ENCODE measurements around the gene BBS12. TPM values are rescaled to one million over a fixed set of nuclear protein-coding genes. Genes with fewer than 3 reads are reported as not detected.

BBS12 gene
- total RNA-seq, 2 donors from 2014 or later = 1.4 to 3.0 TPM

DNA sequence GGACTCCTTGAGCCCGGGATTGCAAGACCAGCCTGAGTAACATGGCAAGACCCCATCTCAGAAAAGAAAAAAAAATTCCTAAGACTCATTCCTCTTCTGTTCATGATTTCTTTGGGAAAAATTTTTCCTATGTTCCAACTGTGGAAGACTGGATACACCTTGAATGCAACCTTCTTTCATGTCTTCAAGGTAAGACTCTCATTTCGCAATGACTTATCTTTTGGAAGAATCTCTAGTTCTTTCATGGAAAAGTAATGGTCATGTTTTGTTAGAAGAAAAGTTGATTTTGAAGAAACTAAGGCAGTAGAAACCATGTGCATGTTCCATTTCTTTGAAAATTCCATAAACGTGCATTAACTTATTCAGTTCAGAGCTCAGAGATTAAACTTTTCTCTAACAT, 26.0 kb upstream of the BBS12 start:
- DNase-seq (ENCODE audit: low spot score) = no peak
- H3K4me3 ChIP-seq = no peak overlapping the region
- H3K4me1 ChIP-seq (ENCODE audit: control insufficient read depth in 1 of 2, low read depth in 2 of 2) = no peaks in the 10 kb centered on the region
- H3K27ac ChIP-seq = no peak overlapping the region
- no peaks in the 10 kb centered on the region for H3K9me3 ChIP-seq
- TF ChIP-seq, protein P1, sequence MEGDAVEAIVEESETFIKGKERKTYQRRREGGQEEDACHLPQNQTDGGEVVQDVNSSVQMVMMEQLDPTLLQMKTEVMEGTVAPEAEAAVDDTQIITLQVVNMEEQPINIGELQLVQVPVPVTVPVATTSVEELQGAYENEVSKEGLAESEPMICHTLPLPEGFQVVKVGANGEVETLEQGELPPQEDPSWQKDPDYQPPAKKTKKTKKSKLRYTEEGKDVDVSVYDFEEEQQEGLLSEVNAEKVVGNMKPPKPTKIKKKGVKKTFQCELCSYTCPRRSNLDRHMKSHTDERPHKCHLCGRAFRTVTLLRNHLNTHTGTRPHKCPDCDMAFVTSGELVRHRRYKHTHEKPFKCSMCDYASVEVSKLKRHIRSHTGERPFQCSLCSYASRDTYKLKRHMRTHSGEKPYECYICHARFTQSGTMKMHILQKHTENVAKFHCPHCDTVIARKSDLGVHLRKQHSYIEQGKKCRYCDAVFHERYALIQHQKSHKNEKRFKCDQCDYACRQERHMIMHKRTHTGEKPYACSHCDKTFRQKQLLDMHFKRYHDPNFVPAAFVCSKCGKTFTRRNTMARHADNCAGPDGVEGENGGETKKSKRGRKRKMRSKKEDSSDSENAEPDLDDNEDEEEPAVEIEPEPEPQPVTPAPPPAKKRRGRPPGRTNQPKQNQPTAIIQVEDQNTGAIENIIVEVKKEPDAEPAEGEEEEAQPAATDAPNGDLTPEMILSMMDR (IDR thresholded peaks at IDR 0.05) = no peak
- H3K36me3 ChIP-seq = no peaks in the 10 kb centered on the region
- no peaks in the 10 kb centered on the region for H3K27me3 ChIP-seq (replicated peaks; ENCODE audit: insufficient read depth)
- no peak for ATAC-seq (ENCODE audit: insufficient number of reproducible peaks, low FRiP score, low read depth)

GRCh38 chr4:122707497-122707896, 25.0 kb upstream of the BBS12 start:
- Histone ChIP-seq H3K27me3 (replicated peaks; ENCODE audit: insufficient read depth) (no peaks in the 10 kb centered on the region), H3K27ac (no peak overlapping the region), H3K36me3 (no peaks in the 10 kb centered on the region), H3K4me1 (ENCODE audit: control insufficient read depth in 1 of 2, low read depth in 2 of 2) (no peaks in the 10 kb centered on the region), H3K9me3 (no peaks in the 10 kb centered on the region), H3K4me3 (no peak overlapping the region)
- DNase-seq (ENCODE audit: low spot score) = no peak
- no peak for ATAC-seq (ENCODE audit: insufficient number of reproducible peaks, low FRiP score, low read depth)
- TF ChIP-seq, protein P1 (IDR thresholded peaks at IDR 0.05) = no peak

- Histone ChIP-seq H3K27me3 (replicated peaks; ENCODE audit: insufficient read depth) (no peaks in the 10 kb centered on the region), H3K9me3 (no peaks in the 10 kb centered on the region), H3K4me3 (no peak overlapping the region), H3K4me1 (ENCODE audit: control insufficient read depth in 1 of 2, low read depth in 2 of 2) (no peaks in the 10 kb centered on the region), H3K36me3 (no peaks in the 10 kb centered on the region), H3K27ac (no peak overlapping the region)
- ATAC-seq (ENCODE audit: insufficient number of reproducible peaks, low FRiP score, low read depth) (no peak), DNase-seq (ENCODE audit: low spot score) (no peak)
- TF ChIP-seq, protein P1 (IDR thresholded peaks at IDR 0.05) = no peak
Measured at GRCh38 chr4:122709236-122709635, 23.3 kb upstream of the BBS12 start.

GRCh38 chr4:122710434-122711308, 21.8 kb upstream of the BBS12 start:
- ATAC-seq (ENCODE audit: insufficient number of reproducible peaks, low FRiP score, low read depth) (no peak), DNase-seq (ENCODE audit: low spot score) (no peak)
- Histone ChIP-seq H3K27me3 (replicated peaks; ENCODE audit: insufficient read depth) (no peaks in the 10 kb centered on the region), H3K4me1 (ENCODE audit: control insufficient read depth in 1 of 2, low read depth in 2 of 2) (no peaks in the 10 kb centered on the region), H3K4me3 (no peak overlapping the region), H3K9me3 (no peaks in the 10 kb centered on the region), H3K36me3 (no peaks in the 10 kb centered on the region), H3K27ac (no peak overlapping the region)
- TF ChIP-seq, protein P1 (IDR thresholded peaks at IDR 0.05) = no peak

DNA sequence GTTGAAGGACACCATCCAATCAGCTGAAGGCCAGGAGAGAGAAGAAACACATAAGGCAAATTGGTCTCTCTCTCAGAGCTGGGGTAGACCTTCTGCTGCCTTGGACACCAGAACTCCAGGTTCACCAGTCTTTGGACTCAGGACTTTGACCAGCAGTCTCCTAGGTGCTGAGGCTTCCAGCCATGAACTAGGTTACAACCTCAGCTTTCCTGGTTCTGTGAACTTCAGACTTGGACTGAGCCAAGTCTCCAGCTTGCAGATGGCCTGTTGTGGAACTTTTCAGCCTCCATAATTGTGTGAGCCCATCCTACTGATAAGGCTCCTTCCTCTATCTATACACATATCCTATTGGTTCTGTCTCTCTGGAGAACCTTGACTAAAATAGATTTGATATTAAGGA, 20.6 kb upstream of the BBS12 start:
- TF ChIP-seq, protein P1 (IDR thresholded peaks at IDR 0.05) = no peak
- Histone ChIP-seq H3K27ac (no peak overlapping the region), H3K4me3 (no peak overlapping the region), H3K9me3 (no peaks in the 10 kb centered on the region), H3K4me1 (ENCODE audit: control insufficient read depth in 1 of 2, low read depth in 2 of 2) (no peaks in the 10 kb centered on the region), H3K36me3 (no peaks in the 10 kb centered on the region), H3K27me3 (replicated peaks; ENCODE audit: insufficient read depth) (no peaks in the 10 kb centered on the region)
- DNase-seq (ENCODE audit: low spot score) (no peak), ATAC-seq (ENCODE audit: insufficient number of reproducible peaks, low FRiP score, low read depth) (no peak)

All from thoracic aorta (tissue), 2 donors.